Liver (tissue), 9 donors: ENCODE data around the gene CLMN. TPM values are rescaled to one million over a fixed set of nuclear protein-coding genes. Genes with fewer than 3 reads are reported as not detected.

Experiments used
- DNase-seq: peaks from one replicate; pipeline ENCODE4 v3.0.0-alpha.2; 2017; ENCODE audit warnings: low spot score
- H3K27ac ChIP-seq, 2 donors: one replicate each; pipeline ENCODE4 v1.7.0; 2013; ENCODE audit warnings: inconsistent platforms in 2 of 2, low read length in 2 of 2, control low read depth in 1 of 2, low read depth in 1 of 2, mild to moderate bottlenecking in 1 of 2
- H3K27me3 ChIP-seq, 4 donors: one replicate each; pipeline versions ENCODE4 v1.6.1 to v1.7.0; 2013; ENCODE audit warnings: low read length in 3 of 4, inconsistent platforms in 1 of 4, mild to moderate bottlenecking in 1 of 4, moderate library complexity in 1 of 4; ENCODE audit not compliant: control insufficient read depth in 4 of 4, insufficient read depth in 4 of 4
- H3K36me3 ChIP-seq, 4 donors: one replicate each; pipeline versions ENCODE4 v1.6.1 to v1.7.0; 2013; ENCODE audit warnings: low read length in 3 of 4, mild to moderate bottlenecking in 3 of 4, low read depth in 1 of 4, moderate library complexity in 1 of 4; ENCODE audit not compliant: control insufficient read depth in 4 of 4, insufficient read depth in 3 of 4
- H3K4me1 ChIP-seq, 4 donors: one replicate each; pipeline versions ENCODE4 v1.6.1 to v1.7.0; 2013; ENCODE audit warnings: low read length in 3 of 4, mild to moderate bottlenecking in 3 of 4, moderate library complexity in 1 of 4; ENCODE audit not compliant: control insufficient read depth in 4 of 4, insufficient read depth in 4 of 4
- H3K4me3 ChIP-seq, 3 donors: one replicate each; pipeline versions ENCODE4 v1.6.1 to v1.7.0; 2013; ENCODE audit warnings: low read length in 3 of 3, control low read depth in 1 of 3, low read depth in 1 of 3, mild to moderate bottlenecking in 1 of 3
- H3K9ac ChIP-seq, 2 donors: one replicate each; pipeline ENCODE4 v1.7.0; 2013; ENCODE audit warnings: low read length in 2 of 2, mild to moderate bottlenecking in 2 of 2, moderate library complexity in 2 of 2, control low read depth in 1 of 2, low read depth in 1 of 2
- H3K9me3 ChIP-seq, 4 donors: one replicate each; pipeline versions ENCODE4 v1.6.1 to v1.7.0; 2013; ENCODE audit warnings: low read length in 3 of 4; ENCODE audit not compliant: control insufficient read depth in 4 of 4
- ATF3 ChIP-seq: IDR thresholded peaks from 2 replicates; pipeline ENCODE4 v1.6.1; 2016; ENCODE audit warnings: antibody characterized with exemption
- EGR1 ChIP-seq, 2 donors: IDR thresholded peaks; 2 replicates each; pipeline ENCODE4 v1.6.1; 2016 to 2018; ENCODE audit warnings: antibody characterized with exemption in 2 of 2, low read depth in 2 of 2
- GABPA ChIP-seq, 2 donors: IDR thresholded peaks in 1 of 2; conservative IDR thresholded peaks in 1 of 2; 2 replicates each; pipeline ENCODE4 v1.6.1; 2016; ENCODE audit warnings: antibody characterized with exemption in 2 of 2, mild to moderate bottlenecking in 1 of 2, moderate library complexity in 1 of 2
- HNF4A ChIP-seq, 2 donors: conservative IDR thresholded peaks; 2 replicates each; pipeline ENCODE4 v1.6.1; 2016; ENCODE audit warnings: antibody characterized with exemption in 2 of 2, mild to moderate bottlenecking in 2 of 2
- HNF4G ChIP-seq: IDR thresholded peaks from 2 replicates; pipeline ENCODE4 v1.6.1; 2016; ENCODE audit warnings: antibody characterized with exemption
- JUND ChIP-seq, 2 donors: IDR thresholded peaks; 2 replicates each; pipeline ENCODE4 v1.6.1; 2016; ENCODE audit warnings: antibody characterized with exemption in 2 of 2
- NR2F2 ChIP-seq: IDR thresholded peaks from 2 replicates; pipeline ENCODE4 v1.6.1; 2016; ENCODE audit warnings: antibody characterized with exemption
- RAD21 ChIP-seq, 2 donors: IDR thresholded peaks; 2 replicates each; pipeline ENCODE4 v1.6.1; 2016; ENCODE audit warnings: antibody characterized with exemption in 2 of 2, mild to moderate bottlenecking in 2 of 2
- REST ChIP-seq: IDR thresholded peaks from 2 replicates; pipeline ENCODE4 v1.6.1; 2016; ENCODE audit warnings: antibody characterized with exemption, mild to moderate bottlenecking
- RXRA ChIP-seq, 2 donors: IDR thresholded peaks; 2 replicates each; pipeline ENCODE4 v1.6.1; 2017 to 2018; ENCODE audit warnings: antibody characterized with exemption in 2 of 2, mild to moderate bottlenecking in 1 of 2
- SP1 ChIP-seq: IDR thresholded peaks from 2 replicates; pipeline ENCODE4 v1.6.1; 2018; ENCODE audit warnings: antibody characterized with exemption, mild to moderate bottlenecking
- YY1 ChIP-seq: IDR thresholded peaks from 2 replicates; pipeline ENCODE4 v1.6.1; 2016; ENCODE audit warnings: antibody characterized with exemption, mild to moderate bottlenecking
- WGBS: extraction: QIAGEN DNeasy Blood & Tissue Kit; methylation state at CpG from one replicate; pipeline ENCODE4 v1.1.7; 2013; 5-methylcytosine and 5-hydroxymethylcytosine counted together
- polyA plus RNA-seq, 2 donors: library from polyadenylated mRNA; stranded (reverse) in 1 of 2; unstranded in 1 of 2; fragments of 200-250 nt in 1 of 2; fragments of >200 nt in 1 of 2; fragmentation: Nextera tagmentation in 1 of 2; extraction: Ambion mirVana in 1 of 2; gene quantifications; one replicate each; pipeline versions ENCODE4 v1.2.1 to v1.2.3, GENCODE V29; 2013 to 2015
- total RNA-seq, 2 donors: library from RNA; depleted of rRNA; stranded (reverse); fragments of >200 nt; gene quantifications; one replicate each; pipeline ENCODE4 v1.2.3, GENCODE V29; 2014
- TF ChIP-seq, protein P1 (sequence below): fragments of 150-350 bp; IDR thresholded peaks from 2 replicates; pipeline ENCODE4 v1.5.1; 2017; ENCODE audit warnings: improper control_type of control experiment, low read depth, low read length; ENCODE audit not compliant: missing input control
- donor health status: healthy.
- donor health status: healthy.
- donor health status: healthy.
- donor health status: healthy.
- donor health status: healthy.

Gene CLMN
- total and polyA plus RNA-seq, 4 donors, result 6.0 to 41.1 (median 24.1) TPM

DNA sequence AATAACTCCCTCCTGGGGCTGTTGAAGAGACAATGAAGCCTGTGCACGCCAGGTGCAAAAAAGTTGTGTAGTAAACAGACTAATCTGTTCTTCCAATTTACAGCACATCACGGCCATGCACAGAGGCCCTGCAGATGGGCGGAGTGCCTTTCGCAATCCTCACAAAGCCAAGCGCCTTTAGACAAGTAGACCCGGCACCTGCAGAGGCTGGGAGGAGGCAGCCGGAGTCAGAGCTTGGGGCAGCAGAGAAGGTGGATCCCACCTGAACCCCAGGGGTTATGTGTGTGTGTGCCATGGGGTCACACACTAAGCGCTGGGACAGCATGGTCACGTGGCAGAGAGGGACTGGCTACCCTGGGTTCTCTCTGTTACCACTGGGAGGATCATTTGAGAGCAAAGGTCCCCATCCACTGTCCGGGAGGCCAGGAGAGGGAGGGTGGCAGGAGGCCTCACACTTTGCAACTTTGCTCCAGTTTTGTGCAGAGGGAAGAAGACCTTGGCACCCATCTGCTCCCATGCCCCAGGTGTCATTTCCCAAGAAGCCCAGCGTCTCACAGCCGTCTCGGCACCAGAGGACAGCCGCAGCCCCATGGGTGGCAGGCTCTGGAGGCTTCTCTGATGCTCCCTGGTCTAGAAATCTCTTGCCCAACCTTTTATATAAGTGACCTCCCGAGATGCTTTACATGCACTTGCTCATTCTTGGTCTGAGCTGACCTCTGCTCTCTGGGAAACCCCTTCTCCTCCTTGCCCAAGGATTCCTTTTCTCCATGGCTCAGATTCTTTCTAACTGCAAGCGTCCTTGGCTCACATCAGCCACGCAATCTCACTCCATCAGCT, 82.4 kb downstream of the CLMN start:
- Histone ChIP-seq H3K36me3 (no peaks in the 10 kb centered on the region), H3K9ac (no peak overlapping the region), H3K4me3 (no peak overlapping the region), H3K9me3 (no peaks in the 10 kb centered on the region), H3K27ac (peak overlapping the region in 1 of 2 donors; percentile 19), H3K4me1 (peaks cover 6 to 27% (median 17%) of the 10 kb centered on the region in 4 donors), H3K27me3 (no peaks in the 10 kb centered on the region)
- DNase-seq, result peak; percentile 37
- WGBS, result 55% methylated on average over 17 of the region's 17 CpGs
- TF ChIP-seq RAD21 (IDR thresholded peaks at IDR 0.05), result peak; percentile 47 to 55
- TF ChIP-seq, protein P1, sequence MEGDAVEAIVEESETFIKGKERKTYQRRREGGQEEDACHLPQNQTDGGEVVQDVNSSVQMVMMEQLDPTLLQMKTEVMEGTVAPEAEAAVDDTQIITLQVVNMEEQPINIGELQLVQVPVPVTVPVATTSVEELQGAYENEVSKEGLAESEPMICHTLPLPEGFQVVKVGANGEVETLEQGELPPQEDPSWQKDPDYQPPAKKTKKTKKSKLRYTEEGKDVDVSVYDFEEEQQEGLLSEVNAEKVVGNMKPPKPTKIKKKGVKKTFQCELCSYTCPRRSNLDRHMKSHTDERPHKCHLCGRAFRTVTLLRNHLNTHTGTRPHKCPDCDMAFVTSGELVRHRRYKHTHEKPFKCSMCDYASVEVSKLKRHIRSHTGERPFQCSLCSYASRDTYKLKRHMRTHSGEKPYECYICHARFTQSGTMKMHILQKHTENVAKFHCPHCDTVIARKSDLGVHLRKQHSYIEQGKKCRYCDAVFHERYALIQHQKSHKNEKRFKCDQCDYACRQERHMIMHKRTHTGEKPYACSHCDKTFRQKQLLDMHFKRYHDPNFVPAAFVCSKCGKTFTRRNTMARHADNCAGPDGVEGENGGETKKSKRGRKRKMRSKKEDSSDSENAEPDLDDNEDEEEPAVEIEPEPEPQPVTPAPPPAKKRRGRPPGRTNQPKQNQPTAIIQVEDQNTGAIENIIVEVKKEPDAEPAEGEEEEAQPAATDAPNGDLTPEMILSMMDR, result peak; percentile 8
- peak; percentile 48 for TF ChIP-seq NR2F2
- peak; percentile 91 to 93 for TF ChIP-seq RXRA (IDR thresholded peaks at IDR 0.05)
- no peak for TF ChIP-seq ATF3
- peak in 1 of 2 donors; percentile 40 for TF ChIP-seq JUND (IDR thresholded peaks at IDR 0.05)
- TF ChIP-seq GABPA (IDR thresholded peaks at IDR 0.05 in 1 of 2, conservative IDR thresholded peaks at IDR 0.05 in 1 of 2), result no peak
- no peak for TF ChIP-seq REST
- TF ChIP-seq HNF4A (conservative IDR thresholded peaks at IDR 0.05), result peak; percentile 84 to 87
- TF ChIP-seq SP1, result peak; percentile 76
- TF ChIP-seq HNF4G, result peak; percentile 61
- TF ChIP-seq YY1, result peak; percentile 35

DNA sequence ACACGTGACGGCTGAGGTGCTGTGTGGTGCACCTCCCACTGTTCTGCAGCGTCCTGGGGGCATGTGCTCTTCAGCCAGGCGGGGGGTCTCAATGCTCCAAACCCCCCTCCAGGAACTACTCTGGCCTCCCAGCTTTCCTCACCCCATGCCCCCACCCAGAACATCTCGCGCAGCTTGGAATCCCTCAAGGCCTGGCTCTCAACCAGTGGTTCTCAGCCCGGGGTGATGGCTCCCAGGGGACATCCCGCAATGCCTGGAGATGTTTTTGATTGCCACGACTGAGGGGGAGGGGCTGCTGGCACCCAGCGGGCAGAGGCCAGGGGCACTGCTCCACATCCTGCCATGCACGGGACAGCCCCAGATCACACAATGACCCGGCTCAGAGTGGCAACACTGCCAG, 83.5 kb downstream of the CLMN start:
- H3K9me3 ChIP-seq, result no peaks in the 10 kb centered on the region
- no peak for DNase-seq
- H3K36me3 ChIP-seq, result no peaks in the 10 kb centered on the region
- H3K9ac ChIP-seq, result no peak overlapping the region
- no peak overlapping the region for H3K27ac ChIP-seq
- H3K4me3 ChIP-seq, result no peak overlapping the region
- no peaks in the 10 kb centered on the region for H3K27me3 ChIP-seq
- TF ChIP-seq EGR1 (IDR thresholded peaks at IDR 0.05; ENCODE audit: low read depth in 2 of 2) (no peak), ATF3 (no peak), RXRA (IDR thresholded peaks at IDR 0.05) (no peak), RAD21 (IDR thresholded peaks at IDR 0.05) (no peak)
- H3K4me1 ChIP-seq, result peaks cover 6 to 34% (median 19%) of the 10 kb centered on the region in 4 donors
- 66% methylated on average over 12 of the region's 12 CpGs for WGBS
